Measurements from ENCODE around the gene LBX2.
"Not testable (repeated sequence)": the region's sequence is repeated elsewhere in the genome, so short reads cannot be mapped to it uniquely, and the experiment has no call there.

Gene LBX2

GRCh38 chr2:74482801-74483674, 16.4 kb downstream of the LBX2 start, which contains the start of the genes CCDC142 and TTC31:
Gene CCDC142, minus strand, starts transcription at chr2:74482998. Its CDS starts 161 bp downstream, at chr2:74482837.
Gene TTC31, plus strand, starts transcription at chr2:74483081. Its CDS starts 15 bp downstream, at chr2:74483096.
- peak; percentile 77 for DNase-seq (ENCODE audit: low read depth)

- DNase-seq (ENCODE audit: low read depth) = no peak
Observed at GRCh38 chr2:74481961-74482800, 17.2 kb downstream of the LBX2 start.

- DNase-seq (ENCODE audit: low read depth) = no peak
Observed at GRCh38 chr2:74481431-74481830, 18.0 kb downstream of the LBX2 start.

GRCh38 chr2:74474899-74475298, 24.5 kb downstream of the LBX2 start:
- no peak for DNase-seq (ENCODE audit: low read depth)

GRCh38 chr2:74474481-74474880, 24.9 kb downstream of the LBX2 start:
- DNase-seq (ENCODE audit: low read depth) = no peak

- DNase-seq (ENCODE audit: low read depth) = no peak
Observed at GRCh38 chr2:74472945-74473258, 26.5 kb downstream of the LBX2 start.

GRCh38 chr2:74472086-74472944, 27.1 kb downstream of the LBX2 start, which contains the start of gene MRPL53:
Gene MRPL53, minus strand, starts transcription at chr2:74472680. Its CDS starts 20 bp downstream, at chr2:74472660.
- DNase-seq (ENCODE audit: low read depth) = peak; percentile 78

GRCh38 chr2:74471332-74472065, 27.9 kb downstream of the LBX2 start:
- no peak for DNase-seq (ENCODE audit: low read depth)

- not testable (repeated sequence) for DNase-seq (ENCODE audit: low read depth)
Observed at GRCh38 chr2:74470742-74471141, 28.7 kb downstream of the LBX2 start.

- no peak for DNase-seq (ENCODE audit: low read depth)
Observed at GRCh38 chr2:74464406-74464805, 35.0 kb downstream of the LBX2 start.

GRCh38 chr2:74462786-74463105, 36.7 kb downstream of the LBX2 start:
- no peak for DNase-seq (ENCODE audit: low read depth)

- no peak for DNase-seq (ENCODE audit: low read depth)
Observed at GRCh38 chr2:74462054-74462785, 37.2 kb downstream of the LBX2 start.

GRCh38 chr2:74461187-74462053, 38.0 kb downstream of the LBX2 start:
- DNase-seq (ENCODE audit: low read depth) = no peak

GRCh38 chr2:74460187-74460586, 39.2 kb downstream of the LBX2 start:
- not testable (repeated sequence) for DNase-seq (ENCODE audit: low read depth)

- DNase-seq (ENCODE audit: low read depth) = not testable (repeated sequence)
Observed at GRCh38 chr2:74459503-74460118, 39.8 kb downstream of the LBX2 start.

- no peak for DNase-seq (ENCODE audit: low read depth)
Observed at GRCh38 chr2:74458938-74459363, 40.5 kb downstream of the LBX2 start.

- DNase-seq (ENCODE audit: low read depth) = peak; percentile 100
Observed at GRCh38 chr2:74458132-74458937, 41.1 kb downstream of the LBX2 start, which contains the start of gene WBP1. Gene WBP1, plus strand, starts transcription at chr2:74458438. Its CDS starts 165 bp downstream, at chr2:74458603.

- DNase-seq (ENCODE audit: low read depth) = no peak
Observed at GRCh38 chr2:74457549-74458131, 41.8 kb downstream of the LBX2 start.

Data from non-pigmented ciliary epithelial cell (primary cell).